ENCODE results near the gene PPM1E. TPM values are rescaled to one million over a fixed set of nuclear protein-coding genes. Genes with fewer than 3 reads are reported as not detected.
"Not testable (repeated sequence)": the region's sequence is repeated elsewhere in the genome, so short reads cannot be mapped to it uniquely, and the experiment has no call there.

Gene PPM1E
- under 1 TPM; 0.08 to 0.17 TPM for total RNA-seq

DNA sequence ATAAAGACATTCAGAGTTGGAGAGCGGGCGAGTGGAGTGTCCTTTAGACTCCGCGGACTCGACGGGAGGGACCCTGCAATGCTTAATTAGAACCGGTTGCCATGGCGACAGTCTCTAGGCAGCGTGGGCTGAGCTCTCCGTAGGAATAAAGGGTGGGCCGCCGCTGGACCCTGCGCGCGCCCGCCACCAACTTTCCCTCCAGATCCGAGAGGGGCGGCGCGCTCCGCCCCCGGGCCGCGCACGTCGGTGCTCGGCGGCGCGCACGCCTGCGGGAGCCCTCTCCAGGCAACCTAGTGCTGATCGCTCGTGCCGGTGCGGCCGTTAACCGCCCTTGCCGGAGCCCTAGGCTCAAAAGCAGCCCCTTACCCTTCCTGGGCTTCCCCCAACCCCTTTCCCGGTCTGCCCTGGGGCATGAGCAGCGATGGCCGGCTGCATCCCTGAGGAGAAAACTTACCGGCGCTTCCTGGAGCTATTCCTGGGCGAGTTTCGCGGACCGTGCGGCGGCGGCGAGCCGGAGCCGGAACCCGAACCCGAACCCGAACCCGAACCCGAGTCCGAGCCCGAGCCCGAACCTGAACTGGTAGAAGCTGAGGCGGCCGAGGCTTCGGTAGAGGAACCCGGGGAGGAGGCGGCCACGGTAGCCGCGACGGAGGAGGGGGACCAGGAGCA, at the start of gene PPM1E:
TSS of gene PPM1E (plus strand) at position 278 of the 669 bp plus-strand sequence.
- Mint-ChIP-seq H3K27me3 (peaks cover 39% of the 10 kb centered on the region), H3K4me1 (peaks cover 7% of the 10 kb centered on the region), H3K9me3 (no peaks in the 10 kb centered on the region), H3K36me3 (ENCODE audit: low read depth) (peaks cover 6% of the 10 kb centered on the region), H3K4me3 (peak within 1 kb of the TSS; percentile 85), H3K27ac (no peak within 1 kb of the TSS)
- ATAC-seq (replicated peaks), result peak; percentile 82

GRCh38 chr17:58706351-58707140, 49.1 kb upstream of the PPM1E start:
- peaks cover 94% of the 10 kb centered on the region for H3K36me3 Mint-ChIP-seq (ENCODE audit: low read depth)
- peaks cover 19% of the 10 kb centered on the region for H3K4me1 Mint-ChIP-seq
- no peaks in the 10 kb centered on the region for H3K9me3 Mint-ChIP-seq
- H3K27me3 Mint-ChIP-seq, result no peaks in the 10 kb centered on the region
- peak overlapping the region; percentile 78 for H3K27ac Mint-ChIP-seq
- peak; percentile 31 for ATAC-seq (replicated peaks)
- H3K4me3 Mint-ChIP-seq, result peak overlapping the region; percentile 30

GRCh38 chr17:58710948-58711552, 44.6 kb upstream of the PPM1E start:
- peaks cover 94% of the 10 kb centered on the region for H3K36me3 Mint-ChIP-seq (ENCODE audit: low read depth)
- H3K4me3 Mint-ChIP-seq, result no peak overlapping the region
- peaks cover 14% of the 10 kb centered on the region for H3K4me1 Mint-ChIP-seq
- no peak for ATAC-seq (replicated peaks)
- H3K27ac Mint-ChIP-seq, result peak overlapping the region; percentile 11
- H3K9me3 Mint-ChIP-seq, result no peaks in the 10 kb centered on the region
- H3K27me3 Mint-ChIP-seq, result no peaks in the 10 kb centered on the region

GRCh38 chr17:58722274-58722673, 33.4 kb upstream of the PPM1E start:
- H3K27me3 Mint-ChIP-seq, result no peaks in the 10 kb centered on the region

DNA sequence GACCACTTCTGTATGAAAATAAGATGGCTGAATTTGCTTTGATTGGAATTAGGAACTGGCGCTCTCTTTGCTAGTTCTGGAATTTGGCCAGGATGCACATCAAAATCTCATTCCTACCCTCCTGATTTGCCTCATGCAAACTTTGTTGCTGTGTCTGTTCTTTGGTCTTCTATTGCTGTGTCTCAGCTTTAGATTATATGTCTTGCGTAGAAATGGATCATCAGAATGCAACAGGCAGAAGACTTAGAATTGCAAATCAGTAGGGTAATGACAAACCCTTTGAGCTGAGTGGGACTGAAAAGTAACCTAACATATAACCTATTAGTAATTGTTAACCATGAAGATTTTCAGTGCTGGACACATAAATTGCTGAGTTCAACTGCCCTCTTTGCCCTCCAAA, 33.0 kb upstream of the PPM1E start:
- no peaks in the 10 kb centered on the region for H3K9me3 Mint-ChIP-seq
- ATAC-seq (replicated peaks), result no peak
- no peaks in the 10 kb centered on the region for H3K27me3 Mint-ChIP-seq
- no peak overlapping the region for H3K27ac Mint-ChIP-seq
- H3K4me3 Mint-ChIP-seq, result no peak overlapping the region
- no peaks in the 10 kb centered on the region for H3K4me1 Mint-ChIP-seq
- peaks cover 63% of the 10 kb centered on the region for H3K36me3 Mint-ChIP-seq (ENCODE audit: low read depth)

More at GRCh38 chr17:58722274-58722673, 33.4 kb upstream of the PPM1E start:
- H3K27ac Mint-ChIP-seq, result no peak overlapping the region
- no peak for ATAC-seq (replicated peaks)
- H3K9me3 Mint-ChIP-seq, result no peaks in the 10 kb centered on the region
- peaks cover 58% of the 10 kb centered on the region for H3K36me3 Mint-ChIP-seq (ENCODE audit: low read depth)
- H3K4me1 Mint-ChIP-seq, result no peaks in the 10 kb centered on the region
- H3K4me3 Mint-ChIP-seq, result no peak overlapping the region

GRCh38 chr17:58728798-58729197, 26.9 kb upstream of the PPM1E start:
- ATAC-seq (replicated peaks), result no peak
- Mint-ChIP-seq H3K27me3 (no peaks in the 10 kb centered on the region), H3K4me3 (no peak overlapping the region), H3K4me1 (peaks cover 7% of the 10 kb centered on the region), H3K9me3 (no peaks in the 10 kb centered on the region), H3K27ac (no peak overlapping the region), H3K36me3 (ENCODE audit: low read depth) (peaks cover 50% of the 10 kb centered on the region)

GRCh38 chr17:58730937-58731336, 24.7 kb upstream of the PPM1E start:
- Mint-ChIP-seq H3K4me1 (peaks cover 7% of the 10 kb centered on the region), H3K27ac (no peak overlapping the region), H3K9me3 (no peaks in the 10 kb centered on the region), H3K27me3 (no peaks in the 10 kb centered on the region), H3K36me3 (ENCODE audit: low read depth) (peaks cover 48% of the 10 kb centered on the region), H3K4me3 (no peak overlapping the region)
- ATAC-seq (replicated peaks), result no peak

DNA sequence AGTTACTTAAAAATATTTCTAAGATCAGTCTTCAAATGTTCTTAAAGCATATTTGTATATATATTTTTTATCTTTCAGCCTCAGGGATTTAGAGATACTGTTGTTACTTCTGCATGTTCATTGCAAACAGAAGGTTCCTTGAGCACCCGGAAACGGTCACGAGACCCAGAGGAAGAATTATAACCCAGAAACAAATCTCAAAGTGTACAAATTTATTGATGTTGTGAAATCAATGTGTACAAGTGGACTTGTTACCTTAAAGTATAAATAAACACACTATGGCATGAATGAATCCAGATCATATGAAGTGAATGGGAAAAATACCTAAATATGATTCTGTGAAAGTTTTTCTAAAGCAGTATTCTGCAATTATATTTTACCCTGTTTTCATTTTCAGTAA, 21.6 kb upstream of the PPM1E start:
- Mint-ChIP-seq H3K4me3 (no peak overlapping the region), H3K27me3 (no peaks in the 10 kb centered on the region), H3K9me3 (no peaks in the 10 kb centered on the region), H3K4me1 (peaks cover 3% of the 10 kb centered on the region), H3K27ac (no peak overlapping the region), H3K36me3 (ENCODE audit: low read depth) (peaks cover 37% of the 10 kb centered on the region)
- ATAC-seq (replicated peaks), result no peak

DNA sequence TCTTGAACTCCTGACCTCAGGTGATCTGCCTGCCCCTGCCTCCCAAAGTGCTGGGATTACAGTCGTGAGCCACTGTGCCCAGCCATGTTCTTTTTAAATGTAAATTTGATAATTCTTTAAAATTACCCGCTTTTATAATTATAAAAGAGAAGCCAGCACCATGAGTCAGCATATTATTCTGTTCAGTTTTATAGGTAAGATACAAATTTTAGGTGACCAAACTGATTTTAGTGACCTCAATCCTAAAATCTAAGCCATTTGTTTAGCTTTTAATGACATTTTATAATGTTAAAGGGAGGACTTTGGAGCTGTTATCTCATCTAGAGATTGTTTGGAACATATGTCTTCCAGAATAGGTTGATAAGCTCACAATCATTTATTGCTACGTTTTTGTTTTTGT, 20.8 kb upstream of the PPM1E start:
- H3K27ac Mint-ChIP-seq, result no peak overlapping the region
- no peaks in the 10 kb centered on the region for H3K9me3 Mint-ChIP-seq
- no peaks in the 10 kb centered on the region for H3K27me3 Mint-ChIP-seq
- no peak overlapping the region for H3K4me3 Mint-ChIP-seq
- ATAC-seq (replicated peaks), result no peak
- peaks cover 30% of the 10 kb centered on the region for H3K36me3 Mint-ChIP-seq (ENCODE audit: low read depth)
- peaks cover 3% of the 10 kb centered on the region for H3K4me1 Mint-ChIP-seq

GRCh38 chr17:58741121-58741625, 14.5 kb upstream of the PPM1E start:
- Mint-ChIP-seq H3K27ac (no peak overlapping the region), H3K4me3 (no peak overlapping the region), H3K27me3 (no peaks in the 10 kb centered on the region), H3K4me1 (no peaks in the 10 kb centered on the region), H3K36me3 (ENCODE audit: low read depth) (no peaks in the 10 kb centered on the region), H3K9me3 (no peaks in the 10 kb centered on the region)
- ATAC-seq (replicated peaks), result no peak

GRCh38 chr17:58747674-58748073, 8.0 kb upstream of the PPM1E start:
- H3K36me3 Mint-ChIP-seq (ENCODE audit: low read depth), result no peaks in the 10 kb centered on the region
- no peaks in the 10 kb centered on the region for H3K9me3 Mint-ChIP-seq
- H3K4me3 Mint-ChIP-seq, result no peak overlapping the region
- no peaks in the 10 kb centered on the region for H3K4me1 Mint-ChIP-seq
- no peak overlapping the region for H3K27ac Mint-ChIP-seq
- ATAC-seq (replicated peaks), result no peak
- H3K27me3 Mint-ChIP-seq, result no peaks in the 10 kb centered on the region

DNA sequence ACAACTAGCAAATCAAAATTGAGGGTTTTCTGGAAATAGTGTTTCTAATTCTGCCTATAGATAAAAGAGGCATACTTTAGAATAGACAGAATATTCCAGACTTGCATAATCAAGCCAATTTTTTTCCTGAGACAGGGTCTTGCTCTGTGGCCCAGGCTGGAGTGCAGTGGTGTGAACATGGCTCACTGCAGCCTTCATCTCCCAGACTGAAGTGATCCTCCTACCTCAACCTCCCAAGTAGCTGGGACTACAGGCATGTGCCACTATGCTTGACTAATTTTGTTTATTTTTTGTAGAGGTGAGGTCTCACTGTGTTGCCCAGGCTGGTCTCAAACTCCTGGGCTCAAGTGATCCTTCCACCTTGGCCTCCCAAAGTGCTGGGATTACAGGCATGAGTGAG, 6.0 kb upstream of the PPM1E start:
- not testable (repeated sequence) for H3K4me3 Mint-ChIP-seq; H3K36me3 Mint-ChIP-seq (ENCODE audit: low read depth); H3K9me3 Mint-ChIP-seq; H3K27me3 Mint-ChIP-seq; H3K4me1 Mint-ChIP-seq; H3K27ac Mint-ChIP-seq; ATAC-seq (replicated peaks)

DNA sequence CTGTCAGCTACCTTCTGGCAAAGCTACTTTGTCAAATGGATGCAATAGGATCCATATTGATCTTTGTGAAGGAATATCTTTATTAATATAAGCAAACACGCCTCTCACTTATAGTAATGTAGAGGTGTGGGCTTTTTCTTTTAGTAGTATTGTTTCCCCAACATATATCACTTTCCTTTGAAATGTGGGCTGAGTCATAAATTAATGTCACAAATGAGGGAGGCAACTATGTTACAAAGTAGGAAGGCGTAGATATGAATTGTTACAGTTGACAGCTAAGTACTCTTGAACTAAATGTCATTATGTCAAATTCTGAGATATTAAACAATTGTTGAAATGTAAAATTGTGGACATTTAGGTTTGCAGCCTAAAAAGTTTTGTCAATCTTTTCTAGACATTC, 2.6 kb upstream of the PPM1E start:
- H3K27ac Mint-ChIP-seq, result no peak overlapping the region
- H3K4me1 Mint-ChIP-seq, result peaks cover 7% of the 10 kb centered on the region
- H3K27me3 Mint-ChIP-seq, result peaks cover 25% of the 10 kb centered on the region
- H3K9me3 Mint-ChIP-seq, result no peaks in the 10 kb centered on the region
- H3K4me3 Mint-ChIP-seq, result no peak overlapping the region
- ATAC-seq (replicated peaks), result no peak
- H3K36me3 Mint-ChIP-seq (ENCODE audit: low read depth), result peaks cover 6% of the 10 kb centered on the region

DNA sequence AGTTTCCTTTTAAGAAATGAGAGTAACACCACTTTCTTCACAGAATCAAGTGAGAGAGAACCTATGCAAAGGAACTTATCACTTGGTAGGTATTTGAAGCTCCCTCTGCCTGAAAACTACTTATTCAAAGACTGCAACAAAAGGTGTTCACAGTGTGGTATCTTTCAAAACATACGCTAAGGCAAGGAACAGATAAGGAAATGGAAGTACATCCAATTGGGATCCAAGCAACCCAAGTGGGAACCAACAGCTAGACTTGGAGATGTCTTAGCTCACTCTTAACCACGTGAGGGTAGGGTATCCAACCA, 431 bp upstream of the PPM1E start:
- H3K27me3 Mint-ChIP-seq, result peaks cover 35% of the 10 kb centered on the region
- no peak overlapping the region for H3K27ac Mint-ChIP-seq
- H3K36me3 Mint-ChIP-seq (ENCODE audit: low read depth), result peaks cover 6% of the 10 kb centered on the region
- peak overlapping the region; percentile 63 for H3K4me3 Mint-ChIP-seq
- peak; percentile 14 for ATAC-seq (replicated peaks)
- H3K9me3 Mint-ChIP-seq, result no peaks in the 10 kb centered on the region
- peaks cover 7% of the 10 kb centered on the region for H3K4me1 Mint-ChIP-seq
